GM23338 (cell line): ENCODE measurements around the gene ZBTB20. TPM values are rescaled to one million over a fixed set of nuclear protein-coding genes. Genes with fewer than 3 reads are reported as not detected.
A peak's percentile ranks its signal among the peaks of the same experiment; 100 is the strongest.

Experiments used
- ATAC-seq: fragments of 200-7000 bp; cut with Tn5 transposase; 3 replicates; pipeline ENCODE4 v1.9.1; 2020
- DNase-seq: peaks from one replicate; pipeline ENCODE4 v3.0.0-alpha.2; 2015; ENCODE audit warnings: low spot score
- H2AFZ ChIP-seq: fragments of 200-600 bp; sonication (generic); 2 replicates; pipeline ENCODE4 v1.8.0; 2016; ENCODE audit warnings: antibody characterized with exemption, mild to moderate bottlenecking, moderate library complexity
- H3F3A ChIP-seq: fragments of 200-600 bp; sonication (generic); replicated peaks from 2 replicates; pipeline ENCODE4 v1.8.0; 2017; ENCODE audit warnings: antibody characterized with exemption, mixed run types, low read depth
- H3K27ac ChIP-seq: fragments of 200-600 bp; sonication (generic); 2 replicates; pipeline ENCODE4 v1.6.1; 2016; ENCODE audit warnings: low read depth
- H3K27me3 ChIP-seq: fragments of 200-600 bp; sonication (generic); 2 replicates; pipeline ENCODE4 v1.8.0; 2016; ENCODE audit warnings: mild to moderate bottlenecking, mixed run types, moderate library complexity; ENCODE audit not compliant: insufficient read depth
- H3K36me3 ChIP-seq: fragments of 200-600 bp; sonication (generic); 2 replicates; pipeline ENCODE4 v1.8.0; 2016; ENCODE audit warnings: mild to moderate bottlenecking; ENCODE audit not compliant: insufficient read depth
- H3K4me1 ChIP-seq: fragments of 200-600 bp; sonication (generic); 2 replicates; pipeline ENCODE4 v1.8.0; 2016; ENCODE audit warnings: mild to moderate bottlenecking, moderate library complexity; ENCODE audit not compliant: insufficient read depth
- H3K4me2 ChIP-seq: fragments of 200-600 bp; sonication (generic); 2 replicates; pipeline ENCODE4 v1.7.1; 2017; ENCODE audit warnings: mixed run types
- H3K4me3 ChIP-seq: fragments of 200-600 bp; sonication (generic); 2 replicates; pipeline ENCODE4 v1.6.1; 2016; ENCODE audit warnings: mixed run types
- H3K79me2 ChIP-seq: fragments of 200-600 bp; sonication (generic); replicated peaks from 2 replicates; pipeline ENCODE4 v1.8.0; 2017; ENCODE audit warnings: mild to moderate bottlenecking; ENCODE audit not compliant: insufficient read depth
- H3K9me2 ChIP-seq: fragments of 200-600 bp; sonication (generic); 2 replicates; pipeline ENCODE4 v1.8.0; 2017; ENCODE audit not compliant: insufficient read depth
- H4K20me1 ChIP-seq: fragments of 200-600 bp; sonication (generic); replicated peaks from 2 replicates; pipeline ENCODE4 v1.8.0; 2017; ENCODE audit warnings: mild to moderate bottlenecking; ENCODE audit not compliant: insufficient read depth
- H3K27ac Mint-ChIP-seq: 2 replicates; pipeline ENCODE4 v1.8.0; 2020; ENCODE audit warnings: inconsistent platforms, mild to moderate bottlenecking, moderate library complexity, mixed read lengths
- H3K27me3 Mint-ChIP-seq: 3 replicates; pipeline ENCODE4 v1.8.0; 2022; ENCODE audit warnings: low read depth, mild to moderate bottlenecking, moderate library complexity, mixed read lengths, inconsistent platforms; ENCODE audit not compliant: insufficient read depth, poor library complexity
- H3K36me3 Mint-ChIP-seq: 3 replicates; pipeline ENCODE4 v1.8.0; 2021; ENCODE audit warnings: low read depth, mild to moderate bottlenecking, inconsistent platforms, moderate library complexity, mixed read lengths
- H3K4me1 Mint-ChIP-seq: 3 replicates; pipeline ENCODE4 v1.8.0; 2020; ENCODE audit warnings: mild to moderate bottlenecking, inconsistent platforms, mixed read lengths
- H3K4me3 Mint-ChIP-seq: 3 replicates; pipeline ENCODE4 v1.8.0; 2021; ENCODE audit warnings: moderate library complexity, mild to moderate bottlenecking, inconsistent platforms, mixed read lengths
- H3K9me3 Mint-ChIP-seq: 3 replicates; pipeline ENCODE4 v1.8.0; 2020; ENCODE audit warnings: moderate library complexity, mild to moderate bottlenecking, inconsistent platforms, mixed read lengths
- CREB1 ChIP-seq: fragments of 250-450 bp; sonication (Bioruptor Pico); IDR thresholded peaks from 2 replicates; pipeline ENCODE4 v1.5.0; 2020; ENCODE audit warnings: low read depth, mild to moderate bottlenecking, moderate library complexity
- ETS1 ChIP-seq: IDR thresholded peaks from 2 replicates; pipeline ENCODE4 v1.6.1; 2016; ENCODE audit warnings: antibody characterized with exemption
- EZH2 ChIP-seq: fragments of 200-600 bp; sonication (generic); IDR thresholded peaks from one replicate; pipeline ENCODE4 v1.8.0; 2017; ENCODE audit warnings: antibody characterized with exemption, mild to moderate bottlenecking, low read depth; ENCODE audit not compliant: unreplicated experiment
- EZH2phosphoT487 ChIP-seq: fragments of 200-600 bp; sonication (generic); IDR thresholded peaks from one replicate; pipeline ENCODE4 v1.8.1; 2018; ENCODE audit warnings: antibody characterized with exemption; ENCODE audit not compliant: unreplicated experiment
- JUNB ChIP-seq: IDR thresholded peaks from one replicate; pipeline ENCODE4 v1.6.1; 2016; ENCODE audit warnings: antibody characterized with exemption; ENCODE audit not compliant: unreplicated experiment
- NANOG ChIP-seq: IDR thresholded peaks from 2 replicates; pipeline ENCODE4 v1.6.1; 2016; ENCODE audit warnings: antibody characterized with exemption, borderline replicate concordance
- POLR2AphosphoS5 ChIP-seq: IDR thresholded peaks from 2 replicates; pipeline ENCODE4 v1.6.1; 2016; ENCODE audit warnings: antibody characterized with exemption, low read depth
- STAT1 ChIP-seq: IDR thresholded peaks from one replicate; pipeline ENCODE4 v1.6.1; 2016; ENCODE audit warnings: antibody characterized with exemption; ENCODE audit not compliant: unreplicated experiment
- ZNF114 ChIP-seq: fragments of 250-450 bp; sonication (Bioruptor Pico); IDR thresholded peaks from 2 replicates; pipeline ENCODE4 v1.5.0; 2020; ENCODE audit warnings: mild to moderate bottlenecking, moderate library complexity
- ZNF331 ChIP-seq: fragments of 250-450 bp; sonication (Bioruptor Pico); IDR thresholded peaks from 2 replicates; pipeline ENCODE4 v1.5.0; 2020; ENCODE audit warnings: low read depth, mild to moderate bottlenecking, moderate library complexity
- ZNF462 ChIP-seq: fragments of 250-450 bp; sonication (Bioruptor Pico); IDR thresholded peaks from 2 replicates; pipeline ENCODE4 v1.5.0; 2020; ENCODE audit warnings: mild to moderate bottlenecking, moderate library complexity
- polyA plus RNA-seq: library from polyadenylated mRNA; unstranded; fragments of >200 nt; fragmentation: Nextera tagmentation; extraction: Ambion mirVana; gene quantifications from 2 replicates; pipeline ENCODE4 v1.2.1, GENCODE V29; 2016
- total RNA-seq: library from RNA; depleted of rRNA; stranded (reverse); fragments of >200 nt; shearing (Covaris generic); gene quantifications from 2 replicates; pipeline ENCODE4 v1.2.3, GENCODE V29; 2014
- TF ChIP-seq, protein P1 (sequence below), 2 experiments: fragments of 200-600 bp in 1 of 2; sonication (generic) in 1 of 2; conservative IDR thresholded peaks; 2 replicates each; pipeline versions ENCODE4 v1.5.1 to v1.6.1; 2016 to 2017; ENCODE audit warnings: antibody characterized with exemption in 2 of 2, low read depth in 2 of 2, mild to moderate bottlenecking in 2 of 2, moderate library complexity in 1 of 2
- TF ChIP-seq, protein P2 (sequence below): IDR thresholded peaks from one replicate; pipeline ENCODE4 v1.6.1; 2018; ENCODE audit warnings: antibody characterized with exemption; ENCODE audit not compliant: unreplicated experiment

ZBTB20 gene
- total and polyA plus RNA-seq, 2 experiments from 2014 or later = 2.0 to 3.3 TPM

- H3K4me3 Mint-ChIP-seq = no peak overlapping the region
Measured at GRCh38 chr3:115062412-115062956, 84.6 kb downstream of the ZBTB20 start.

More at GRCh38 chr3:115062412-115062956, 84.6 kb downstream of the ZBTB20 start:
- no peak overlapping the region for H3K27ac ChIP-seq
- H4K20me1 ChIP-seq = no peaks in the 10 kb centered on the region
- no peaks in the 10 kb centered on the region for H3K4me1 ChIP-seq
- TF ChIP-seq EZH2phosphoT487 (no peak), ZNF331 (CRISPR knock-in tag) (no peak), POLR2AphosphoS5 (no peak), ZNF462 (CRISPR knock-in tag) (no peak), ETS1 (no peak), NANOG (no peak), ZNF114 (CRISPR knock-in tag) (no peak), STAT1 (no peak), CREB1 (CRISPR knock-in tag) (no peak), JUNB (no peak), EZH2 (no peak)
- TF ChIP-seq, protein P1, sequence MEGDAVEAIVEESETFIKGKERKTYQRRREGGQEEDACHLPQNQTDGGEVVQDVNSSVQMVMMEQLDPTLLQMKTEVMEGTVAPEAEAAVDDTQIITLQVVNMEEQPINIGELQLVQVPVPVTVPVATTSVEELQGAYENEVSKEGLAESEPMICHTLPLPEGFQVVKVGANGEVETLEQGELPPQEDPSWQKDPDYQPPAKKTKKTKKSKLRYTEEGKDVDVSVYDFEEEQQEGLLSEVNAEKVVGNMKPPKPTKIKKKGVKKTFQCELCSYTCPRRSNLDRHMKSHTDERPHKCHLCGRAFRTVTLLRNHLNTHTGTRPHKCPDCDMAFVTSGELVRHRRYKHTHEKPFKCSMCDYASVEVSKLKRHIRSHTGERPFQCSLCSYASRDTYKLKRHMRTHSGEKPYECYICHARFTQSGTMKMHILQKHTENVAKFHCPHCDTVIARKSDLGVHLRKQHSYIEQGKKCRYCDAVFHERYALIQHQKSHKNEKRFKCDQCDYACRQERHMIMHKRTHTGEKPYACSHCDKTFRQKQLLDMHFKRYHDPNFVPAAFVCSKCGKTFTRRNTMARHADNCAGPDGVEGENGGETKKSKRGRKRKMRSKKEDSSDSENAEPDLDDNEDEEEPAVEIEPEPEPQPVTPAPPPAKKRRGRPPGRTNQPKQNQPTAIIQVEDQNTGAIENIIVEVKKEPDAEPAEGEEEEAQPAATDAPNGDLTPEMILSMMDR (conservative IDR thresholded peaks at IDR 0.05; ENCODE audit: low read depth in 2 of 2) = no peak
- TF ChIP-seq, protein P2, sequence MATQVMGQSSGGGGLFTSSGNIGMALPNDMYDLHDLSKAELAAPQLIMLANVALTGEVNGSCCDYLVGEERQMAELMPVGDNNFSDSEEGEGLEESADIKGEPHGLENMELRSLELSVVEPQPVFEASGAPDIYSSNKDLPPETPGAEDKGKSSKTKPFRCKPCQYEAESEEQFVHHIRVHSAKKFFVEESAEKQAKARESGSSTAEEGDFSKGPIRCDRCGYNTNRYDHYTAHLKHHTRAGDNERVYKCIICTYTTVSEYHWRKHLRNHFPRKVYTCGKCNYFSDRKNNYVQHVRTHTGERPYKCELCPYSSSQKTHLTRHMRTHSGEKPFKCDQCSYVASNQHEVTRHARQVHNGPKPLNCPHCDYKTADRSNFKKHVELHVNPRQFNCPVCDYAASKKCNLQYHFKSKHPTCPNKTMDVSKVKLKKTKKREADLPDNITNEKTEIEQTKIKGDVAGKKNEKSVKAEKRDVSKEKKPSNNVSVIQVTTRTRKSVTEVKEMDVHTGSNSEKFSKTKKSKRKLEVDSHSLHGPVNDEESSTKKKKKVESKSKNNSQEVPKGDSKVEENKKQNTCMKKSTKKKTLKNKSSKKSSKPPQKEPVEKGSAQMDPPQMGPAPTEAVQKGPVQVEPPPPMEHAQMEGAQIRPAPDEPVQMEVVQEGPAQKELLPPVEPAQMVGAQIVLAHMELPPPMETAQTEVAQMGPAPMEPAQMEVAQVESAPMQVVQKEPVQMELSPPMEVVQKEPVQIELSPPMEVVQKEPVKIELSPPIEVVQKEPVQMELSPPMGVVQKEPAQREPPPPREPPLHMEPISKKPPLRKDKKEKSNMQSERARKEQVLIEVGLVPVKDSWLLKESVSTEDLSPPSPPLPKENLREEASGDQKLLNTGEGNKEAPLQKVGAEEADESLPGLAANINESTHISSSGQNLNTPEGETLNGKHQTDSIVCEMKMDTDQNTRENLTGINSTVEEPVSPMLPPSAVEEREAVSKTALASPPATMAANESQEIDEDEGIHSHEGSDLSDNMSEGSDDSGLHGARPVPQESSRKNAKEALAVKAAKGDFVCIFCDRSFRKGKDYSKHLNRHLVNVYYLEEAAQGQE = no peak
- H3K4me2 ChIP-seq = no peak overlapping the region
- H3F3A ChIP-seq = no peaks in the 10 kb centered on the region
- no peaks in the 10 kb centered on the region; the same call in 1 of the 3 replicates for H3K4me1 Mint-ChIP-seq
- H3K9me2 ChIP-seq = no peaks in the 10 kb centered on the region
- H3K79me2 ChIP-seq = no peaks in the 10 kb centered on the region
- H3K9me3 Mint-ChIP-seq = no peaks in the 10 kb centered on the region
- no peak overlapping the region for H3K4me3 ChIP-seq
- no peaks in the 10 kb centered on the region for H3K36me3 ChIP-seq
- DNase-seq (no peak), ATAC-seq (no peak)
- H3K27me3 Mint-ChIP-seq = peaks cover 2% of the 10 kb centered on the region
- peak overlapping the region; percentile 83 for H3K27ac Mint-ChIP-seq
- H2AFZ ChIP-seq = no peak overlapping the region
- H3K27me3 ChIP-seq = no peaks in the 10 kb centered on the region
- H3K36me3 Mint-ChIP-seq = no peaks in the 10 kb centered on the region
